ENCODE measurements around the gene LAMA1.
"Not testable (repeated sequence)": the region's sequence is repeated elsewhere in the genome, so short reads cannot be mapped to it uniquely, and the experiment has no call there.

The LAMA1 gene

DNA sequence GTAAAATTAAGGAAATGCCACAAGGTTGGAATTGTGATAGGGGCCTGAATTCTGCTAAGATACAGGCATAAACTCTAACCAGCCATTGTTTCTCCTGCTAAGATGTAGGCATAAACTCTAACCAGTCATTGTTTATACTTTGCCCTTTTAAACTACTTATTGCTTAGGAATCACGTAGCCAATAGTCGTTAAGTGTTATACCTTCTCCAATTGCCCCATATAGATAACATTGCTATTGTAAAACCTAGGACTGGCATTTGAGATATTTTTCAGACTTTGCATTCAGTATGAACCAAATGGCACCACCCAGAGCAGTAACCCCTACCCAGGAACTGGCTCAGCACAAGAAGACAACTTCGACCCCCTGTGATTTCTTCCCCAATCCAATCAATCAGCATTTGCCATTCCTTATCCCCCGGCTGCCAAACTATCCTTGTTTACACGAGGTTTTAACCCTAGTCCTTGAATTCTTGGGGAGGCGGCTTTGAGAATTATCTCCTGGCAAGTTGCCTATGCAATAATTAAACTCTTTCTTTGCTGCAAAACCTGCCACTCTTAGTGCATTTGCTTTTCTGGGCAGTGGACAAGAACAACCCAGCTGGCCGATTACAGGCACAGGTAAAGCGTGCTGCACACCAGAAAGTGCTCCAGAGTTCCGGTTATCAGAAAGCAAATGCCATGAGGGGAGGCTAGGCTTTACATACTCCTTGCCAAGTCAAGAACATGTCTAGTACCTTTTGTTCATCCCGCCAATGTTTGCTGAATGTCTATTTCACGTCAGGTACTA lies 167.6 kb downstream of the LAMA1 start:
- DNase-seq (ENCODE audit: low spot score): no peak

DNA sequence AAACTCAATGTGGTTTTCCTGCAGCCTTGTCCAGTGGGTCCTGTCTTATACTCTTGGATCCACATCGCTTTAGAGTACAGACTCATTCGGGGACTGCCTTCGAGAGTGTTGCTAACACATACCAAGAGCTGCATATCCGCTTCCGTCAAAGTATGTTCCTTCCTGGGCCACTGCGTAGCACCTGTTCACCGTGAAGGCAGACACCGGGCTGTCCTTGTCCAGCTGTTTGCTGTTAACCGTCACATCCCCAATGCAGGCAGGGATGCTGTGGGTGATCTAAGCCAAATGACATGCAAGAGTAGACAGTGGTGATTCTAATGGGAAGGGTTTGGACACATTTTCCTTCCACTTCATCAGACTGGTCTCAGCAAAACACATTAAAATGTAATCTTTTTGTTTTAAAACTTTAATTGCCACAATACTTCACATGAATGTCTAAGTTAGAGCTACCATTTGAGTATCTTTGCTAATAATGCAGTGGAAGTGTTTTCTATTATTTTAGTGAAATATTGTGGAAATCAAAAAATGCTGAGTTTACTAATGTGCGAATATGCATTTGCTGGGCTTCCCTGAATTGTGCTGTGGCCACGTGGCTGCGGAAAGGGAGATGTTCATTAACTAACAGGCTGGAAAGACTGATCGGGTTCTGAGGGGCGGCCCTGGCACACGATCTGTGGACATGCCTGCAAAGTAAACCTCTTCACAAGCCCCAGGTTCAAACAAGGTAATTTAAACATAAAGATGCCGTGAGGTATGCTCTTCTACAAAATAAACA lies 169.1 kb downstream of the LAMA1 start:
- DNase-seq (ENCODE audit: low spot score): no peak

DNA sequence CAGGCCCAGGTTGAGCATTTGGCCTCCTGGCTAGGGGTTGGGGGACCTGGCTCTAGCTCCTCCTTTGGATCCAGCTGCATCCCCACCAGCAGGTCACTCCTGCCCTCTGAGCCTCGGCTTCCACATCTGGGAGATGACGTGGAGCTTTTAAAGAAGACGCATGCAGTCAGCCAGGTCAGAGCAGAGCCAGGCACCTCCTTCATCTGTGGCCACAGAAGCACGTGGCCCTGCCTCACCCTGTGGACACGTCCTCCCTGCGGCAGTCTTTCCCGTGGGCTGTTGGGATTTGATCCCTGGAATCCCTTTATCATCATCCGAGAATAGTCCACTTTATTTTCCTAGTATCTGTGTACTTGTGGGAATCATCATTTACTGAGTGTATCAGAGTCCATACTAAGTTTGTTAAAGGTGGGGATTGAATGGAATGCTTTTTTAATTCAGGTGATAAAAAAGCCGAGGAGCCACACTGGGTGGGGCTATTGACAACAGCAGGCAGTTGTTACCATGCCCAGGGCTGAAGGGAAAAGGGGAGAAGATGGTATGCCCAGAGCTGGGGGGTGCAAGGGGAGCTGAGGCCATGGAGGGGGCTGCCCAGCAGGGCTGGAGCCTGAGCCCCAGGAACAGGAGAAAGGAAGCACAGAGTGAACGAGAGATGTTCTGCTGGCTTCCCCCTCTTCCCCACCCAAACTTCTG lies 170.1 kb downstream of the LAMA1 start:
- DNase-seq (ENCODE audit: low spot score): no peak

DNA sequence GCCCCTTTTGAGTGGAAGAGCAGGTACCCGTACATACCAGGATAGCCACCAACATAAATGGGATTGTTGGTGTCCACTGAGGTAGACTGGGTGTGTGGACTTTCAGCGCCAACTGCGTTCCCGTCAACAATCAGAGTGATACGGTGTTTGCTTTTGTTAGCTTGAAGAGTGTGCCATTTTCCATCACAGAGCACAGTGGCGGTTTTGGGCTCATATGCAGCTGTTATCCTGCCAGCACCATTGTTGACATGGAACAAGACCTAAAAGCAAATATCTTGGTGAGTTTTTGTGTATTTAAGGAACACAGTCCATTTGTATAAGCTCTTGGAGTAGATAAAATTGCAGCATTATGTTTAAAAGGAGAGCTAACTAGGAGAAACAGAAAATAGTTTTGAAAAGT lies 174.5 kb downstream of the LAMA1 start:
- no peak for DNase-seq (ENCODE audit: low spot score)

DNA sequence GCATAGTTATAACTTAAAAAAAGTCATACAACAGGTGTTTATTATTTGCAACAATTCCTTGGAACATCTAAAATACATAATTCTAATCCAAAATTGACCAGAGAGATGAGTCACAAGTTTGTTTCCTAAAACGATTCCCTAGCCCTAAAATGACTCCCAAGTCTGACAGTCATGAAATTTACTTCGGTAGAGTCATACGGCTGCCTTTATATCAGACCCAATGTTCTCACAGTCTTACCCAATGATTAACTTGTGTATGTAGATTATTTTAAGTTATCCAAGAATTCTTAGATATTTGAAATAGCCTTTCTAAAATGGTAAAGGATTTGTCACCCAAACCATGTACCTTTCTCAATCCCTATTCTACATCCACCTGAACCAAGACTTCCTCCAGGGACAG lies 174.9 kb downstream of the LAMA1 start:
- DNase-seq (ENCODE audit: low spot score): no peak

DNA sequence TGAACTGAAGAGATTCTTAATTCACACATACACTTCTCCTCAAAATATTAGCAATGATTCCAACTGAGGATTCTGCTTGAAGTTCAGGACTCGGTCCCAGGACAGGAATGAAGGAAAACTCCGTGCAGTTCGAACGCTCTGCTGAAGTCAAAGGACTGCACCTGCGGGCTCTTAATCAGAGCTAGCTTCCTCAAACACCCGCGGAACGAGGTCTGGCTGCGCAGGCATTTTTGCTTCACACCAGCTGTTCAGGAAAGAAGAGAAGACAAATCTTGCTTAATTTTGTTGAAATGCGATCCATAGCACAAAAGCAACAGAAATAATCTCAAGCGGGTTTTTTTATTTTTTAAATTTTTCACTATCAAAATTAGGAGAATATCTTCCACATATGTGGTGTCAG lies 175.6 kb downstream of the LAMA1 start:
- no peak for DNase-seq (ENCODE audit: low spot score)

DNA sequence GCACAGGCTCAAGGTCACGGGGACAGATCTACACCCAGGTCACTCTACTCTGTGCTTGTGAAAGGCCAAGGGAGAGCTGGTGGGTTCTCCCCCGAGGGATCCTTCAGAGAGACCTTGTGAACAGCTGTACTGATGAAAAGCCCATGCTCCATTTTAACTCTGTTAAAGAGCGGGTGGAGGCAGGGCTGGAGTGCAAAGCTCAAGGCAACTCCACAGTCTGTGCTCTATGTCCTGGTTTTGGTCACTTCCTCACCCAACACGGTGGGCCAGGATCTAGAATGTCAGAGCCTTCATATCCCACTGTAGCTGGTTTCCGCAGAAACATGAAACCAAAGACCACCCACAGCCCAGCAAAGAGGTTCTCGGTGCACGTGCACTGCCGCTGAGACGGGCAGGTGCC lies 177.1 kb downstream of the LAMA1 start:
- DNase-seq (ENCODE audit: low spot score): no peak

DNA sequence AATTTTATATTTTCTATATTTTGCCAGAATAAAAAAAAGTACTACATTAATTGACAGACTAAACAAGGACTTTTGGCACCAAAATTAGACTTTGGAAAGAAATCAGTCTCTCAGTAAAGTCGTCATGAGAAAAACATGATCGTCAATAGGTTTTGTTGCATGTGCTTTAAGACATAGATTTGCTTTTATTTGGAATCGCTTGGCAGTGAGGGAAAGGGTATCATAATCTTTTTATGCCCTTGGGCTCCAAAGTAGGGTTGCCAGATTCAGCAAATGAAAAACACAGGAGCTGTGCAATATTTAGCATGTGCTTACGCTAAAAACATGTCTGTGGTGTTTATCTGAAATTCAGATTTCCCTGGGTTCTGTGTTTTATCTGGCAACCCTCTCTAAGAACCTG lies 177.6 kb downstream of the LAMA1 start:
- DNase-seq (ENCODE audit: low spot score): no peak

DNA sequence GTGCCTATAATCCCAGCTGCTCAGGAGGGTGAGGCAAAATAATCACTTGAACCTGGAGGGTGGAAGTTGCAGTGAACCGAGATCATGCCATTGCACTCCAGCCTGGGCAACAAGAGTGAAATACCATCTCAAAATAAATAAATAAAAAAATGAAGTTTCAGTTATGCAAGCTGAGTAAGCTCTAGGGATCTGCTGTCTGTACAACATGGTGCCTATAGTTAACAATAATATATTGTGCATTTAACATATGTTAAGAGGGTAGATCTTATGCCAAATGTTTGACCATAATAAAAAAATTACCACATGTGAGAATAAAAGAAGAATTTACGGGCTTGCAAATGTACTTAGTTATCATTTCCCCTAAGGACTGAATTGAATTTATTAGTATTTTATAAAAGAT lies 179.2 kb downstream of the LAMA1 start:
- DNase-seq (ENCODE audit: low spot score): not testable (repeated sequence)

DNA sequence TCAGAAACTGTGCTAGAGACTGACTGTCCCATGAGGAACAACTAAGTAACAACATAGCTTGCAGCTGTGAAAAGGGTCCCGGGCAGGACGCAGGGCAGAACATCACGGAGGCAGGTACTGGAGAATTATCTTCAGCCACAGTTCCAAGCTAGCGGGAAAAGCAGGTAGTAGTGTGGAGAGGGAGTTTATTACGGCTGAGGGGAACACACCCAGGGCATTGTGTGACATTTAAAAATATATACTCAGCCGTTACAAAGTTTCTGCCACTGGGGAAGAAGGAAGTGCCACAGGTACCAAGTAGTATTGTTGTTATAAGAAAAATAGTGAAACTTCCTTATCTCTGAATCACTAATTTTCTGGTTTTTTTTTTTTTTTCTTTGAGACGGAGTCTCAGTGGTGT lies 179.6 kb downstream of the LAMA1 start:
- DNase-seq (ENCODE audit: low spot score): no peak

DNA sequence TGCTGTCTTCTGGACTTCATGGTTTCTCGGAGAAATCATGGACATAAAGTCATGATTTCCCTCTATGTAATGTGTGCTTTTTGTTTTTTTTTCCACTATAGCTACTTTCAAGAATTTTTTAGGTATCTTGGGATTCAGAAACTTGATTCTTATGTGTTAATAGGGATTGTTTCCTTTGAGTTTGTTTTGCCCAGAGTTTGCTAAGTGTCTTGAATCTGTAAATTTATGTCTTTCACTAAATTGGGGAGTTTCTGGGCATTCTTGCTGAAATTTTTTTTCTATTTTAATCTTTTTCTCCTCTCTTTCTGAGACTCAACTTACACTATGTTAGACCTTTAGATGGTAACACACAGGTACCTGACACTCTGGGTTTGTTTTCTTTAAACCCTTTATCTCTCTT lies 182.7 kb downstream of the LAMA1 start:
- no peak for DNase-seq (ENCODE audit: low spot score)

DNA sequence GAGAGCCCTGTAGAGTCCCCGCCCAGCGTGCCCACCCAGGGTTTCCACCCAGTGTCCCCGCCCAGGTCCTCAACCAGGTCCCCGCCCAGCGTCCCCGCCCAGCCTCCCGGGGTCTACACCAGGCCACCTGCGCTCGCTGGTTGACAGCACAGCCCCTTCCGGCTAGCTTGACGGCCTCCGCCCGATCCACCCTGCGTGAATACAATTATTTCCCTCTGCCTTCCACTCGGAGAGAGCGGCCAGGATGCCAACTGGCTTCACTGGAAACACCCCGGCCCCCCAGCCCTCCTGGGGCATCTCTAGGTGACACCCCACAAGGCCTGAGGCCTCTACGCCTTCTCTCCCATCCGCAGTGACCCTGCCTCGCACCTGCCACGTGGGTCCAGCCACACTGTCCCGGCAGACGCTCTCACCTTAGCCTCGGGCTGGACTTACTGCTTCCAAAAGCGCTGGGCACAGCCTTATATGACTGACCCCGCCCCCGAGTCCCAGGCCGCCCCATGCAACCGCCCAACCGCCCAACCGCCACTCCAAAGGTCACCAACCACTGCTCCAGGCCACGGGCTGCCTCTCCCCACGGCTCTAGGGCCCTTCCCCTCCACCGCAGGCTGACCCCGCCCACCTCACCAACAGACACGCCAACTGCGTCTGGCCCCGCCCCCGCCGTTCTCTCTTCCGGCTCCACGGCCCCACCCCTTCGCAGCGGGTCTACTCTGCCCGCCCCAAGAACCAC lies 188.1 kb downstream of the LAMA1 start:
- DNase-seq (ENCODE audit: low spot score): no peak

DNA sequence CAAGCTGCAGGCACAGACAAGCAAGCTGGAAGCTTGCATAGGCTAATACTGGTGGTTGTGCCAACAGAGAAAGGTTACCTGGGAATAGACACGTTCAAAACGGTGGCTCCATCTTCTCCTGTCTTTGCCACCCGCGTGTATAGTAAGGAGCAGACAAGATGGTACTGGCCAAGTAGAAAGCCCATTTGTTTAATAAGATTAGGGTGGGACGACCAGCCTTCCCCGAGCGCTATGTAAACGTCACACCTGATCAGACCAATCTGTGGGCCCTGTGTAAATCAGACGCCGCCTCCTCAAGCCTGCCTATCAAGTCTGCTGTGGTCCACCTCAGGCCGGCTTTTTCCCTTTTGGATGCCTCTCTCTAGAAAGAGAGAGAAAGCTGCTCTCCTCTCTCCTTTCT lies 189.2 kb downstream of the LAMA1 start:
- DNase-seq (ENCODE audit: low spot score): no peak

DNA sequence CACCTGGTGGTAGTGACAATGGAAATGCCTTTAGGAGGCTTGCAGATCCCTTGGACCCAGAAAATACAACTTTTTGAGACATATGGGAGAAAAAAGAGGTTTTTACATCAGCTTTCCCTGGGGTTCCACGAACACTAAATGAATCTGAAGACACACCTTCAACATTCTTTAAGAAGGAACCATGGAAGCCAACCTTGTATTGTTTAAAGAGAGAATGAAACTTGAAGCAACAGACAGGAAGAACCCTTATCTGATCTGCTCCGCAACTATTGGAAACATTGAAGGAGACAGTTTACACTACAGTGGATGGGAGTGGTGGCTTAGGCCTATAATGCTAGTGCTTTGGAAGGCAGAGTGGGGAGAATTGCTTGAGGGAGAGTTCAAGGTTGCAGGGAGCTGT lies 190.4 kb downstream of the LAMA1 start:
- no peak for DNase-seq (ENCODE audit: low spot score)

DNA sequence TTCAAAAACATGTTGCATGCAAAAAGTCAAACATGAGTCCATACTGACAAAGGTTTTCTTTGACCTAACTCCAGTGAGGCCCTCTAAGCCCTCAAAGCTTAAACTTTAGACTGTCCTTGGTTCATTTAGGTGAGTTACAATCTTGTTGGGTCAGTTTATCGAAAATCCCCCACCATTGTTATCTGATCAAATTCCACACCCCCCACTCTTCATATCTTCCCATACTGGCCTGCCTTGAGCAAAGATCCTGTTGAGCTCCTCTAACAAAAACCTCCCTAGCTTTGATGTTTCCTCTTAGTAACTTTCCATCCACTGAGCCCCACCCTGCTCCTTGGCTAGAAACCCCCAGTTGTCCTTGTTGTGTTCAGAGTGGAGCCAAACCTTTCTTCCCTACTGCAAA lies 194.4 kb downstream of the LAMA1 start:
- no peak for DNase-seq (ENCODE audit: low spot score)

DNA sequence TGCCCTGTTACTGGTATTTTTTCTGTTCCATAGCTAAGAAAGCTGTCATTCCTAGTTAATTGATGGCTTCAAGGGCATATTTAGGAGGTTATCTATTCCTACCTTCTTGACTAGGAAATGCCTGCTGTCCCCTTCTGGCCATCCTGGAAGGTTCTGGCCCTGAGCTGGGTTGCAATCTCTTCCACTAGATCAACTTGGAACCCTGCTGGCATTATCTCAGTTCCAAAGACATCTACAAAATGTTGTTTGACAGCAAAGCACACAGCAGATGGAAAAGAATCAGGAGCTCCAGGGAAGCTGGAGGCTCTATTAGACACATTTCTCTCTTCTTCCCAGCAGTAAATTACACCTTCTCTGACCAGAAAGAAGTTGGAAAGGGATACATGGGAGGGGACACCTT lies 196.0 kb downstream of the LAMA1 start:
- DNase-seq (ENCODE audit: low spot score): no peak

DNA sequence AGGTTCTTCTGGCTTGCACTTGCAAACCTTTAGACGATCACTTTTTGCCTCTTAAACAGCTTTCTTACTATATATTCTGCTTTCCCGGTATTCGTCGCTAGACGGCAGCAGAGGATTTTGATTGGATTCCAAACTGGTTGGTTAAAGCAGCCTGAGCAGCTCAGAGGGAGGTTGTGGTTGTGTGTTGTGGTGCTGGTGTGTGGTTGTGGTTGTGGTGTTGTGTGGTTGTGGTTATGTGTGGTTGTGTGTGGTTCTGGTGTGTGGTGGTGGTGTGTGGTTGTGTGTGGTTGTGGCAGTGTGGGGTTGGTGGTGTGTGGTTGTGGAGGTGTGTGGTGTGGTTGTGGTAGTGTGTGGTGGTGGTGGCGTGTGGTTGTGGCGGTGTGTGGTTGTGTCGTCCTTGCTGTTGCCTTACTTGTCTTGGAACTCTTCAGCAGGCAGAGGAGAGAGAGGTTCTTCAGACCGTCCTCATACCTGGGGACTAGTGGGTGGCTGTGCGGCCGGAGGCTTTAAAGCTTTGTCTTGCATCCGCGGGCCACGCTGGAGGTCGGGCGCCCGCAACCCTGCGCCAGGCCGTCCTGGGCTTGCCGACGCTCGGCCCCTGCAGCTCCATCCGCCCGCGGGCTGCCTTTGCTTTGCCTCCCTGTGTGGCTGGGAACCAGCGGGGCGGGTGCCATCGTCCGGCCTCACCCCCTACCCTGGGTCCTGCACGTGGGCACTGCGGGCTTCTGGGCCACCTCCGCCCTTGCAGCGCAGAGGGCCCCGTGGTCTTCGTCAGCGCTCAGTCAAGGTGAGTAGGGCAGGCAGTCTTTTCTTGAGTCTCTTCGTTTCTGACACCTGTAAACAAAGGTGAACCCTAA lies 197.3 kb downstream of the LAMA1 start:
- DNase-seq (ENCODE audit: low spot score): peak; percentile 80

DNA sequence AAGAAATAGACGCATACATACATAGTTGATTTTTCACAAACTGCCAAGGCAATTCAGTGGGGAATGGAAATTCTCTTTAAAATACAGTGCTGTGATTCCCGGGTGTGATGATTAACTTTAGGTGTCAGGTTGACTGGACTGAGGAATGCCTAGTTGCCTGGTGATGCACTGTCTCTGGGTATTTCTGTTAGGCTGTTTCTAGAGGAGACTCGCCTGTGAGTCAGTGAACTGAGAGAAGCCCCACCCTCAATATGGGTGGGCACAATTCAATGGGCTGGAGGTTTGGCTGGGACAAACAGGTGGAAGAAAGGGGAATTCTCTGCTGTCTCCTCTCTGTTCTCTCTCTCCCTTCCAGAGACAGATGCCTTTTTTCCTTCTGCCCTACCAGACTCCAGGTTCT lies 200.5 kb downstream of the LAMA1 start:
- DNase-seq (ENCODE audit: low spot score): no peak

DNA sequence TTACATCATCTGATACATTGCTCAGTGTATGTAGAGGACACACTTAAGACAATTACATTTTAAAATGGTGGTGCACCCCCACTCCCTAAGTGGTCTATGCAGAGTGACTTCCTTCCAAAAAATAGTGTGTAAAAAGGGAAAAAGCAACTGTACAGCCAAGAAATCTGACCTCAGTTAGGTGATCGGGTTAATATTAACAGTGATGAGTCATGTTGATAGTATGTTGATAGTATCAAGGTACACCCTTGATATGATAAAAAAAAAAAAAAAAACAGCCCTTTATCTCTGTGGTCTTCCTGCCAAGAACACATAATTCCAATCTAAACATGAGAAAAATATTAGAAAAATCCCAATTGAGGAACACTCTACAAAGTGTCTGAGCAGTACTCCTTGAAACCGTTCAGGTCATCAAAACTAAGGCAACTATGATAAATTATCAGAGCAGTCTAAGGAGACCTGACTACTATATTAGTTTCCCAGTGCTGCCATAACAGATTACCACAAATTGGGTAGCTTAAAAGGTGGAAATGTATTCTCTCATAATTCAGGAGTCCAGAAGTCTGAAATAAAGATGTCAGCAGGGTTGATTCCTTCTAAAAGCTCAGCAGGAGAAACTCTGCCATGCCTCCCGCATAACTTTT lies 216.2 kb downstream of the LAMA1 start:
- no peak for DNase-seq (ENCODE audit: low spot score)

DNA sequence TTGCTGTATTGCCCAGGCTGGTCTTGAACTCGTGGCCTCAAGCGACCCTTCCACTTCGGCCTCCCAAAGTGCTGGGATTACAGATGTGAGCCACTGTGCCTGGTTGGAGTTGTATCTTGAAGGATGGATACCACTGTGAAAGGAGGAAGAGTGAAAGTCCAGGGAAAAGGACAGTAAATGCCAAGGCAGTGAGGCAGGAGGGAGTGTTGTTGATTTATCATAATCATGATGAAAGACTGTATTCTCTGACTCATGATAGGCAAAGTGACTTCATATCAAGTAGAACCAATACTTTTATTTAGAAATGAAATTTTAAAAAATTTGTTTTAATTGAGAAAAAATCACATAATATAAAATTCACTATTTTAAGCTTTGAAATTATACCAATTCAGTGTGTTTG lies 225.8 kb downstream of the LAMA1 start:
- DNase-seq (ENCODE audit: low spot score): peak; percentile 14
